DND-41 (cell line): ENCODE measurements around the gene KIAA1549.

Experiments
- ATAC-seq: fragments of 200-7000 bp; cut with Tn5 transposase; 3 replicates; pipeline ENCODE4 v1.9.1; 2021; ENCODE audit warnings: low read depth; ENCODE audit not compliant: insufficient read depth
- DNase-seq: peaks from one replicate; pipeline ENCODE4 v3.0.0-alpha.2; 2020
- H2AFZ ChIP-seq: 2 replicates; pipeline ENCODE4 v1.6.0; 2012; ENCODE audit warnings: low read depth, low read length
- H3K27ac ChIP-seq: 2 replicates; pipeline ENCODE4 v1.5.1; 2012; ENCODE audit warnings: low read length, inconsistent platforms
- H3K27me3 ChIP-seq: fragments of 200-600 bp; sonication (generic); 2 replicates; pipeline ENCODE4 v1.6.0; 2012; ENCODE audit warnings: low read length, mild to moderate bottlenecking, inconsistent platforms; ENCODE audit not compliant: insufficient read depth, poor library complexity
- H3K36me3 ChIP-seq: 2 replicates; pipeline ENCODE4 v1.5.1; 2012; ENCODE audit warnings: low read length, inconsistent platforms; ENCODE audit not compliant: insufficient read depth
- H3K4me1 ChIP-seq: 2 replicates; pipeline ENCODE4 v1.5.1; 2012; ENCODE audit warnings: mild to moderate bottlenecking, low read length; ENCODE audit not compliant: insufficient read depth
- H3K4me2 ChIP-seq: 2 replicates; pipeline ENCODE4 v1.6.0; 2012; ENCODE audit warnings: mild to moderate bottlenecking, moderate library complexity, low read length, inconsistent platforms; ENCODE audit not compliant: insufficient read depth
- H3K4me3 ChIP-seq, 2 experiments: fragments of 200-600 bp in 1 of 2; shearing (Covaris generic) in 1 of 2; 2 replicates each; pipeline ENCODE4 v1.5.1; 2012 to 2016; ENCODE audit warnings: inconsistent platforms in 2 of 2, low read length in 2 of 2, mild to moderate bottlenecking in 2 of 2, low read depth in 1 of 2, moderate library complexity in 1 of 2
- H3K79me2 ChIP-seq: 2 replicates; pipeline ENCODE4 v1.6.0; 2012; ENCODE audit warnings: low read length, inconsistent platforms; ENCODE audit not compliant: insufficient read depth
- H3K9ac ChIP-seq: 2 replicates; pipeline ENCODE4 v1.6.0; 2012; ENCODE audit warnings: low read depth, mild to moderate bottlenecking, inconsistent platforms, low read length, moderate library complexity
- H3K9me3 ChIP-seq: 2 replicates; pipeline ENCODE4 v1.5.1; 2012; ENCODE audit warnings: low read length, moderate library complexity, mild to moderate bottlenecking, inconsistent platforms; ENCODE audit not compliant: insufficient read depth, severe bottlenecking
- H4K20me1 ChIP-seq: 2 replicates; pipeline ENCODE4 v1.6.0; 2012; ENCODE audit warnings: low read length; ENCODE audit not compliant: insufficient read depth
- EZH2 ChIP-seq: IDR thresholded peaks from 3 replicates; pipeline ENCODE4 v1.6.1; 2012; ENCODE audit warnings: borderline replicate concordance, low read depth, mild to moderate bottlenecking, moderate library complexity, low read length, inconsistent platforms; ENCODE audit not compliant: severe bottlenecking
- TF ChIP-seq, protein P1 (sequence below): IDR thresholded peaks from 2 replicates; pipeline ENCODE4 v1.5.1; 2012; ENCODE audit warnings: borderline replicate concordance, low read length, moderate library complexity, mild to moderate bottlenecking; ENCODE audit not compliant: poor library complexity, severe bottlenecking; ENCODE audit errors: extremely low read depth

The KIAA1549 gene

DNA sequence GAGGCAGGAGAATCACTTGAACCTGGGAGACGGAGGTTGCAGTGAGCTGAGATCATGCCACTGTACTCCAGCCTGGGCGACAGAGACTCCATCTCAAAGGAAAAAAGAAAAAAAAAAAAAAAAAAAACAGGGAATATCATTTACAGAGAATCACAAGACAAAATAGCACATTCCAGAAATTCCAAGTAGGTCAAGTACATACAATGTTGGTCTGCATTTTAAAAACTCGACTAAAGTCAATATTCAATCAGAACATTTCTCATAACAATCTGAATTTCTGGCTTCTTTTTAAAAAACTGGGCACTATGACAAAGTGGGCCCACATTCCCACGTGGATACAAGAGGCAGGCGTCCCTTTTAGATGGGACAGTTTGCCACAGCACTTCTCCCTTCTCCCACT, 41.9 kb upstream of the KIAA1549 start:
- DNase-seq, result no peak
- Histone ChIP-seq H3K36me3 (peaks cover 67% of the 10 kb centered on the region), H3K9me3 (no peaks in the 10 kb centered on the region), H3K4me3 (no peak overlapping the region), H3K4me1 (no peaks in the 10 kb centered on the region), H3K27ac (no peak overlapping the region), H3K79me2 (peaks cover 6% of the 10 kb centered on the region), H3K4me2 (no peak overlapping the region), H3K27me3 (no peaks in the 10 kb centered on the region), H4K20me1 (0 out of 2 replicates have a peak, but pooled peaks cover 2% of the 10 kb centered on the region), H2AFZ (no peak overlapping the region), H3K9ac (no peak overlapping the region)
- ATAC-seq, result no peak
- TF ChIP-seq, protein P1, sequence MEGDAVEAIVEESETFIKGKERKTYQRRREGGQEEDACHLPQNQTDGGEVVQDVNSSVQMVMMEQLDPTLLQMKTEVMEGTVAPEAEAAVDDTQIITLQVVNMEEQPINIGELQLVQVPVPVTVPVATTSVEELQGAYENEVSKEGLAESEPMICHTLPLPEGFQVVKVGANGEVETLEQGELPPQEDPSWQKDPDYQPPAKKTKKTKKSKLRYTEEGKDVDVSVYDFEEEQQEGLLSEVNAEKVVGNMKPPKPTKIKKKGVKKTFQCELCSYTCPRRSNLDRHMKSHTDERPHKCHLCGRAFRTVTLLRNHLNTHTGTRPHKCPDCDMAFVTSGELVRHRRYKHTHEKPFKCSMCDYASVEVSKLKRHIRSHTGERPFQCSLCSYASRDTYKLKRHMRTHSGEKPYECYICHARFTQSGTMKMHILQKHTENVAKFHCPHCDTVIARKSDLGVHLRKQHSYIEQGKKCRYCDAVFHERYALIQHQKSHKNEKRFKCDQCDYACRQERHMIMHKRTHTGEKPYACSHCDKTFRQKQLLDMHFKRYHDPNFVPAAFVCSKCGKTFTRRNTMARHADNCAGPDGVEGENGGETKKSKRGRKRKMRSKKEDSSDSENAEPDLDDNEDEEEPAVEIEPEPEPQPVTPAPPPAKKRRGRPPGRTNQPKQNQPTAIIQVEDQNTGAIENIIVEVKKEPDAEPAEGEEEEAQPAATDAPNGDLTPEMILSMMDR, result no peak
- TF ChIP-seq EZH2, result no peak

DNA sequence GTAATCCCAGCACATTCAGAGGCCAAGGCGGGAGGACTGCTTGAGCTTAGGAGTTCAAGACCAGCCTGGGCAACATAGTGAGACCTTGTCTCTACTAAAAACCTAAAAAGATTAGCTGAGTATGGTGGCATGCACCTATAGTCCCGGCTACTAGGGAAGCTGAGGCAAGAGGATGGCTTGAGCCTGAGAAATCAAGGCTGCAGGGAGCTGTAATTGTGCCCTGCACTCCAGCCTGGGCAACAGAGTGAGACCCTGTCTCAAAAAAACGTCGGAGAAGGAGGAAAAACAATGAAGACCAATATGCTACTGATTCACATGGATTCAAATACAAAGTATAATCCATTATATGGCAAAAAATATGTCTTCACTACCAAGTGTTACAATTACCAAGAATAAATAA, 41.1 kb upstream of the KIAA1549 start:
- H3K4me2 ChIP-seq, result no peak overlapping the region
- H3K4me3 ChIP-seq, result no peak overlapping the region
- H3K4me1 ChIP-seq, result peaks cover 1% of the 10 kb centered on the region
- no peak for DNase-seq
- no peak for ATAC-seq
- H3K9me3 ChIP-seq, result no peaks in the 10 kb centered on the region
- no peak for TF ChIP-seq EZH2
- TF ChIP-seq, protein P1, result no peak
- no peak overlapping the region for H3K27ac ChIP-seq
- no peak overlapping the region for H3K9ac ChIP-seq
- no peaks in the 10 kb centered on the region for H3K27me3 ChIP-seq
- peaks cover 59% of the 10 kb centered on the region for H3K36me3 ChIP-seq
- H3K79me2 ChIP-seq, result peaks cover 6% of the 10 kb centered on the region
- H2AFZ ChIP-seq, result no peak overlapping the region
- 0 out of 2 replicates have a peak, but pooled peaks cover 2% of the 10 kb centered on the region for H4K20me1 ChIP-seq

DNA sequence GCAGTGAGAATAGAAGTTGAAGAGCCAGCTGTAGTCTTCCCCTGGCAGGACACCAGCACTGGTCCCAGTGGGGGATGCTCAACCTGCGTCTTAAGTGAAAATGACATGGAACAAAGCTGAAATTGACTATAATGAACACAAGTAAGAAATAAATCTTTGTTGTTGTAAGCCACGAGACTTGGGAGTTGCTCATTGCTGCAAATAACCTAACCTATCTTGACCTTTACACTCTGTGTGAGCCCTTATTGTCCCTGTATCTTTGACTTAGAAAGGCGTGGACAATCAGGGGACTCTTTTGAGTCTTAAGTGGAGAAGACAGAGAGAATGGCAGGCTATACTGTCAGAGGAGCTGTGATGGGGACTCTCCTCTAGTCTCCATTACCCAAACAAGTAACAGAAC, 37.7 kb upstream of the KIAA1549 start:
- Histone ChIP-seq H3K4me3 (no peak overlapping the region), H3K27me3 (no peaks in the 10 kb centered on the region), H3K4me1 (peaks cover 3% of the 10 kb centered on the region), H4K20me1 (0 out of 2 replicates have a peak, but pooled peaks cover 2% of the 10 kb centered on the region), H3K4me2 (no peak overlapping the region), H2AFZ (no peak overlapping the region), H3K9ac (no peak overlapping the region), H3K9me3 (no peaks in the 10 kb centered on the region), H3K27ac (no peak overlapping the region), H3K36me3 (peaks cover 28% of the 10 kb centered on the region), H3K79me2 (no peaks in the 10 kb centered on the region)
- DNase-seq, result no peak
- no peak for ATAC-seq
- TF ChIP-seq, protein P1, result no peak
- no peak for TF ChIP-seq EZH2
